ENCODE results near the gene DDX28. TPM values are rescaled to one million over a fixed set of nuclear protein-coding genes. Genes with fewer than 3 reads are reported as not detected.
A peak's percentile ranks its signal among the peaks of the same experiment; 100 is the strongest.

DDX28 gene, protein sequence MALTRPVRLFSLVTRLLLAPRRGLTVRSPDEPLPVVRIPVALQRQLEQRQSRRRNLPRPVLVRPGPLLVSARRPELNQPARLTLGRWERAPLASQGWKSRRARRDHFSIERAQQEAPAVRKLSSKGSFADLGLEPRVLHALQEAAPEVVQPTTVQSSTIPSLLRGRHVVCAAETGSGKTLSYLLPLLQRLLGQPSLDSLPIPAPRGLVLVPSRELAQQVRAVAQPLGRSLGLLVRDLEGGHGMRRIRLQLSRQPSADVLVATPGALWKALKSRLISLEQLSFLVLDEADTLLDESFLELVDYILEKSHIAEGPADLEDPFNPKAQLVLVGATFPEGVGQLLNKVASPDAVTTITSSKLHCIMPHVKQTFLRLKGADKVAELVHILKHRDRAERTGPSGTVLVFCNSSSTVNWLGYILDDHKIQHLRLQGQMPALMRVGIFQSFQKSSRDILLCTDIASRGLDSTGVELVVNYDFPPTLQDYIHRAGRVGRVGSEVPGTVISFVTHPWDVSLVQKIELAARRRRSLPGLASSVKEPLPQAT
- 7.7 TPM for total RNA-seq
- long read RNA-seq, transcript DDX28-201 (1 exons, 2,169 nt): major isoform, 22 of 22 reads
- long read RNA-seq, partial matches to known transcripts: 0 of 22 reads
- long read RNA-seq, other reads (novel, unspliced or antisense): 0 of 22 reads

DNA sequence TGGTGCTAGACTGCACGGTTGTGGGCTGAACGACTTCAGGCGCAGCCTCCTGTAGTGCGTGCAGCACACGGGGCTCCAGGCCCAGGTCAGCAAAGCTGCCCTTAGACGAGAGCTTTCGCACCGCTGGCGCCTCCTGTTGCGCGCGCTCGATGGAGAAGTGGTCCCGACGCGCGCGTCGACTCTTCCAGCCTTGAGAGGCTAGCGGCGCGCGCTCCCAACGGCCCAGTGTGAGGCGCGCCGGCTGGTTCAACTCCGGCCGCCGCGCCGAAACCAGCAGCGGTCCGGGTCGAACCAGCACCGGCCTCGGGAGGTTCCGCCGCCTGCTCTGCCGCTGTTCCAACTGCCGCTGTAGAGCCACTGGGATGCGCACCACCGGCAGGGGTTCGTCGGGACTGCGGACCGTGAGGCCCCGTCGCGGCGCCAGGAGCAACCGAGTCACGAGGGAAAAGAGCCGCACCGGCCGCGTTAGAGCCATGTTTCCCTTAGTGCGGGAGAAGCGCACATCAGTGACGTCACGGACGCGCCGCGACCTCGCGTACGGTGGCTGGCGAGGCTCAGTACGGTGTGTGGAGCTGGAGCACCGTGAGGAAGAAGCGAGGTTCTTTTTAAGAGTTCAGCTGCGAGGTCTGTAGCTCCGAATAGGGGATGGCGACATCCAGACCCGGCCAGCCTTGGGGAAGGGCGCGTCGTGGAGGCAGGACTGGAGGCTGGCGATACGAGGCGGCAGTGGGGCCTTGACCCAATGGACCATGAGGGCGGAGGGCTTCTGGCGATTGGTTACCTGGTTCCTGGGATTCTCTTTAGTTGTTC lies at the start of gene DDX28, which contains the start of gene DUS2:
TSS of gene DDX28 (minus strand) at position 505 of the 810 bp plus-strand sequence. CDS start at position 475, 30 bp downstream.
TSS of gene DUS2 (plus strand) at position 557 of the 810 bp plus-strand sequence. CDS start 14,740 bp downstream, outside the sequence.
- ATAC-seq (peak; percentile 98), DNase-seq (peak; percentile 96)
- intact Hi-C loops (cut with micrococcal nuclease): no loop called here

DNA sequence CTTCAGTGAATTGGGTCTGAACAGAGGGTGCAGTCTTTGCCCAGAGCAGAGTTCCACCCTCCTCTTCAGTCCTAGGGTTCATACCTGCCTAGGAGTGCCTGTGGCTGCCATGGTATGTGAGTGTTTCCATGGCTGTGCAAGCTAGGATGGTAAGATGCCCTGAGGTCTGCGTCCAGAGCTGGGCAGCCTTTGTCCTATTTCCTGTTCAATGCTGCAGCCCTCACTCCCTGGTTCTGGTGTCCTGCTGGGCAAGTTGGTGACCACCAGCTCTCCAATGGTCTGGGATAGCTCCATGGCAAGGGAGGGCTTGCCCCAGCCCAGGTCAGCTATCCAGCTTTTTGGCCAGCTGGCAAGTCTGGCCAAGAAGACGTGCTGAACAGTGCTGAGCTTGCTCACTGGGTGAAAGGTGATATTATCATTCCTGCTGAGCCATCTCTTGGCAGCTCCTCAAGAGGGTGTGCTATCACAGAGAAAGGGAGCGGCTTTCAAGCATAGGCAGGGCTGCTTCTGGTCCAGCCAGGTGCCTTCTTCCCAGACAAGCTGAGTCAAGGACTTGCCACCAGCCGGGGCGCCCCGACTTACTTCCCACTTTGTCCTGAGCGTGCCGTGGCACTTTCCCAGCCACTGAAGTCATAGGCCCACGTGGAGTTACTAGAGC lies 49.1 kb upstream of the DDX28 start:
- intact Hi-C loops (cut with micrococcal nuclease): no loop called here
- DNase-seq: no peak
- ATAC-seq: peak; percentile 23

DNA sequence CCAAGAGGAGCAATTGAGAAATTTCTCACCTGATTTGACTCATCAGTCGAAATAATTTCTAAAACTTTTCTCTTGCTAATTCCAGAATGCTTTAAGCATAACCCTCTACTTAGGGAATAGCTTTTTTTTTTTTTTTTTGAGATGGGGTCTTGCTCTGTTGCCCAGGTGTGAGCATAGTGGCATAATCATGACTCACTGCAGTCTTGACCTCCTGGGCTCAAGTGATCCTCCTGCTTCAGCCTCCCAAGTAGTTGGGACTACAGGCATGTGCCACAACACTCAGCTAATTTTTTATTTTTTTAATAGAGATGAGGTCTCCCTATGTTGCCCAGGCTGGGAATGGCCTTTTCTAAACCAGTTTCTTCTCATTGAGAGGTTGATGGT lies 48.5 kb upstream of the DDX28 start:
- intact Hi-C loops (cut with micrococcal nuclease): no loop called here
- ATAC-seq: no peak
- DNase-seq: no peak

DNA sequence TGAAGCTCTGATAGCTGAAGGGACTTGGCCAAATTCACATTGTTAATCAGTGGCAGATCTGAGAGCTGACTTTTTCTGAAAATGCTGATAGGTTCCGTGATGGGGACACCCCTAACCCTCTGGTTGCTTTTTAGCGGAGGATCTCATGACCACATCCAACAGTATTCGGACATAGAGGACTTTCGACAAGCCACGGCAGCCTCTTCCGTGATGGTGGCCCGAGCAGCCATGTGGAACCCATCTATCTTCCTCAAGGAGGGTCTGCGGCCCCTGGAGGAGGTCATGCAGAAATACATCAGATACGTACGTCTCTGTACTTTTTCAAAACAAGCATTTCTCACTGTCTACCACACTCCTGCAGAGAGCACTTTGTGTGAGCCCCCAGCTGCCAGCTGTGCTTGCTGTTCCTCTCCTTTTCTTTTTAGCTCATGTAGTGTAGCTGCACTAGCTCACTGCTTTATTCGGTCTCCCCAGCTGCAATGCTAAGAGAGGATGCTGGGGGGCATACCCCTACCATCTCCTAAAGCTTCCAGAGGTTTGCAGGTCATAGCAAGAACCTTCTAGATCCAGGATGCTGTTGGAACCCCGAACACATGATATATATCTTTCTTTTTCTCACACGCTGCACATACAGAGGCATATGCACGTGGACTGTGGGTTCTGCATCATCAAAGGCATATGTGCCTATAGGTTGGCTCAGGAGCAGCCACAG lies 47.9 kb upstream of the DDX28 start:
- no peak for ATAC-seq
- intact Hi-C loops (cut with micrococcal nuclease): no loop called here
- DNase-seq: no peak

DNA sequence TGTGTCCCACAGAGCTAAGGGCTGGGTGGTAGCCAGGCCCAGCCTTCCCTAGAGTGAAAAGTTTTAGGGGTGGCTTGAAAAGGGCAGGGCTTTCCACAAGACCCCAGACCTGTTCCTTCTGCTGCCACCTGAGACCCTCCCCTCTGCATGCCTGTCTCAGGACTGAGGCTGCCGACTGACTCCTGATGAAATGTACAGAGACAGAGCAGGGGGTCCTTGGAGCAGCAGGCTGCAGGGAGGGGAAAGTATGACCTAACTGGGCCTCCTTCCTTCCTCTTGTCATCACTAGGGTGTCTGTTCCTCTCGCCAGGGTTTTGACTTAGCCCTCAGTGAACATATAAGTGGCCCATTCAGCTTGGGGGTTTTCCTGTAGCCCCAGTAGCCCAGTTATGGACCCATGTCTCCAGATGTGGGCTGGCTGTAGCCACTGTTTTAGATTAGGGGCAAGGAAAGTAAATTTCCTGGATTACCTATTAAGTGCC lies 47.3 kb upstream of the DDX28 start:
- intact Hi-C loops (cut with micrococcal nuclease): no loop called here
- ATAC-seq (no peak), DNase-seq (no peak)

DNA sequence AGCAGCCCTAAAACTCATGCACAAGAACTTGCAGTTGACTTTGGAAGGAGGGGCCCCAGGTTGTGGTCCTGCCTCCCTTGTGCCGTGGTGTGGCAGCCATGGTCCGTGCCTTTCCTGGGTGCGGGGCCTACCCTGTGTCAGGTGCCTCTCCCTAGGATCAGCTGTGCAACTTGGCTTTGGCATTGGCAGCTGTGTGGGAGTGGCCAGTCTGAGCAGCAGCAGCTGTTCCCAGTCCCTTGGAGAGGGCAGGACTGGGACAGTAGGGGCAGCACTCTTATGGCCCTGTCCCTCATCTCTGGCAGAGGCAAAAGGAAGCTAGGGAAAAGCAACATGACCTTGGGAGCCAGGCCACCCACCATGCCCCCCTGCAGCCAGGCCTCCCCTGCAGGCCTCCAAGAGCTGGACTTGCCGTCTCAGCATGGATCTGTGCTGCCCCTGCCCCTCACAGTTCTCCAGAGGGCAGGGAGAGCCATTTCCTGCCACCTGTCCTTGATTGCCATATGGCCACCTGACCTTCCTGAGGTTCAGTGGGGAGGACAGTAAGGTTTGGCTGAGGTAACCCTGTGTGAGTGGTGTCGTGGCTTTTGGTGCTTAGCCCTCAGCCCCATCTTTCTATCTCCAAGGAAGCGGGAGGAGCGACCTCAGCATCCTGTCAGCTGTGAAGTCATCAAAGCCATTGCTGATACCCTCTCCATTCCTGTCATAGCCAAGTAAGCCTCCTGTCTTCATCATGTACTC lies 46.6 kb upstream of the DDX28 start:
- ATAC-seq (peak; percentile 83), DNase-seq (peak; percentile 66)
- intact Hi-C loops (cut with micrococcal nuclease): no loop called here

DNA sequence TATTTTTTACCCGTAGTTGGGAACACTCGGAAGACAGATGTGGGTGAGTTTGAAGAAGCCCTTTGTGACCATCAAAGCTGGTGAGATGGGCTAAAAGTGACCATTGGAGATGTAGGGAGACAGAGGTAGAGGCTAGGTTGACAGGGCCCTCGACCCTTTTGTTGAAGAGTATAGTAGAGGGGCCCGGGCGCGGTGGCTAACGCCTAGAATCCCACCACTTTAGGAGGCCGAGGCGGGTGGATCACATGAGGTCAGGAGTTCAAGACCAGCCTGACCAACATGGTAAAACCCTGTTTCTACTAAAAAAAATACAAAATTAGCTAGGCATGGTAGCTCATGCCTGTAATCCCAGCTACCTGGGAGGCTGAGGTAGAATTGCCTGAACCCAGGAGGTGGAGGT lies 45.9 kb upstream of the DDX28 start:
- intact Hi-C loops (cut with micrococcal nuclease): no loop called here
- no peak for ATAC-seq
- DNase-seq: no peak

DNA sequence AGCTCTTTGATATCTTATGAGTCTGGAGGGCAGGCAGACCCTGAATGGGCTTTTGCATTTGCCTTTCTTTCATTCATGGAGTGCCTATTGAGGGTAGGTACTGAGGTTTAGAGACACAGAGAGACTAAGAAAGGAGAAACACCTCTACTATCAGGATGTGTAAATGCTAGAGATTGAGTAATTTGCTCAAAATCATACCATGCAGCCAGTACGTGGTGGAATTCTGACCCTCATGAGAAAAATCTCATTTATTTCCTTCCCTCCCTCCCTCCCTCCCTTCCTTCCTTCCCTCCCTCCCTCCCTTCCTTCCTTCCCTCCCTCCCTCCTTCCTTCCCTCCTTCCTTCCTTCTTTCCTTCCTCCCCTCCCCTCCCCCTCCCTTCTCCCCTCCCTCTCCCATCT lies 43.7 kb upstream of the DDX28 start:
- DNase-seq (no peak), ATAC-seq (no peak)
- intact Hi-C loops (cut with micrococcal nuclease): no loop called here

DNA sequence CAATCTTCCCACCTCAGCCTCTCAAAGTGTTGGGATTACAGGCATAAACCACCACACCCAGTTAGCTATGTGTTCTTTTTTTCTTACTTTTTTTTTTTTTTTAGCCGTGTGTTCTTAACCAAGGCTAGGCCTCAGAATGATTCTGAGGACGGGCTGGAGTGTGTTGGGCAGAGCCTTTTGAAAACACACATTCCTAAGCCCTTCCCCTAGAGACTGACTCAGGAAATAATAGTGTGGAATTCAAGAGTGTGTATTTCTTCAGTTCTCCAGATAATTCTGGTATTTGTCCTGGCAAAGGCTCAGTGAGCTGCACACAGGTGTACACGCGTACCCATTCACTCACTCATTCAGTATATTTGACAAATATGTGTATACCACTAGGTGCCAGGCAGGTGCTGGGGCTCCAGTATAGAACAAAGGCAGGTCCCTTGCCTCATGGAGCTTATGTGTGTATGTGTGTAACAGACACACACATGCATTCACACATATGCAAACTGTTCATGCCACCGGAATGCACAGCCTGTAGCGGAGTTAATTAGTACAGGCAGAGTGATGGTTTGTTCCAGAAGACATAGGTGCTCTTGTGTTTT lies 42.8 kb upstream of the DDX28 start:
- intact Hi-C loops (cut with micrococcal nuclease): no loop called here
- ATAC-seq (peak; percentile 25), DNase-seq (no peak)

DNA sequence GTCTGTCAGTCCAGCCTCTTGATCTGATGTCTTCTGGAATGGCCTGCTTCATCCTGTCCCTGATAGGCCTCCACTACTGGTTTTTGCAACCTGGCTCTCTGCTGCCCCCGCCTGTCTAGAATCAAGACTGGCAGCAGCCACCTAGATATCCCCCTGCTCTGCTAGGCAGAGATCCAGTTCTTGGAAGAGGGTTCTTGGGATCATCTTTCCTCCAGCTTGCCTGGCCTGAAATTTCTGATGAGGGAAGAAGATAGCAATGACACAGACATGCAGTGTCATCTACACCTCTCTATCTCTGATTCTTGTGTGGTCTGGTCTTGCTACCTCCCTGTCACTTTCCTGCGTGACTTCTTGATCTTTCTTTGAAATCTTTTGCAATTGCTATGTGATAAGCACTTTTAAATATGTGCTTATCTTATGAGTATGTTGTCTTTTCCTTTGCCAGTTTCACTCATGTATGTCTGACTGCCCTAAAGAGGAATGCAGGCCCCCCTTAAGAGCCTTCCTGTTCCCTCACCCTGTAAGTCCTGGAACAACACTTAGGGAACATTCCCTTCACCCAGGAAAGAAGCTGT lies 41.8 kb upstream of the DDX28 start:
- ATAC-seq (peak; percentile 75), DNase-seq (peak; percentile 76)
- intact Hi-C loops (cut with micrococcal nuclease): no loop called here

DNA sequence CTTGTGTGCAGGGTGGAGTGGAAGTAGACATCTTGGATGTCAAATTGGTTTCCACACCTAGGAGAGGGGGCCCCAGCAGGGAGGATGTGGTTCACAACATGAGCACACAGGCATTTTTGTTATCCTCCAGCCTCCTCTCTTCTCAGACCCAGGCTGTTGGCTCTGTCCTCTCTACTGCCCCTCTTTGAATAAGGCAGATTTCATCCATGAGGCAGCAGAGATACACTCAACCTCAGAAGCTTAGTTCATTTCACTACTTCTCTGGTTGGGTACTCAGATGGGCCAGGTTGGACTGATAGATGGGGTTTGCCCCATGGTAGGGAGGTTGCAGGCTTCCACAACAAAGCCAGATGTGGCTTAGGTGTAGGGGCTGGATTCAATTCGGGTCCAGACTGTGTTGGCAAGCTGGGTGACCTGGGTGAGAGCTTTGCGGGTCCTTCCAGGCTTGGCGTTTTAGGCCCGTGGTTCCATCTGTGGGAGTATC lies 39.9 kb upstream of the DDX28 start:
- DNase-seq (no peak), ATAC-seq (no peak)
- intact Hi-C loops (cut with micrococcal nuclease): no loop called here

DNA sequence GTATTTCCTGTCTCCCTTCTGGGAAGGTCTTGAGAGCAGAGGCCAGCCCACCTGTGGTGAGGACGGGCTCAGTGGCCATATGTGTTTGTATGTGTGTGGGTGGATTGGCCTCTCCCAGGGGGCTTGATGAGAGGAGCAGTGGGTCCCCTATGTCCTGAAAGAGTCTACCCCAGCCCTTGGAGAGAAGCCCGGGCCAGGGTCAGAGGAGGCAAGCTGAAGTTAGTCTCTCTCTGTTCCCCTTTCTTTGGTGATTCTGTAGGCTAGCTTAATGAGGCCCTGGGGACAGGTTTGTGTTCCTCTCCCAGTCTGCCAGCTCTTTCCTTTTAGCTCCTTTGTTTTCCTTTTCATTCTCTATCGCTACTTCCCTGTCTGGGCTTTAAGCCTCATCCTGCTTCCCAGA lies 38.4 kb upstream of the DDX28 start:
- DNase-seq (no peak), ATAC-seq (no peak)
- intact Hi-C loops (cut with micrococcal nuclease): no loop called here

DNA sequence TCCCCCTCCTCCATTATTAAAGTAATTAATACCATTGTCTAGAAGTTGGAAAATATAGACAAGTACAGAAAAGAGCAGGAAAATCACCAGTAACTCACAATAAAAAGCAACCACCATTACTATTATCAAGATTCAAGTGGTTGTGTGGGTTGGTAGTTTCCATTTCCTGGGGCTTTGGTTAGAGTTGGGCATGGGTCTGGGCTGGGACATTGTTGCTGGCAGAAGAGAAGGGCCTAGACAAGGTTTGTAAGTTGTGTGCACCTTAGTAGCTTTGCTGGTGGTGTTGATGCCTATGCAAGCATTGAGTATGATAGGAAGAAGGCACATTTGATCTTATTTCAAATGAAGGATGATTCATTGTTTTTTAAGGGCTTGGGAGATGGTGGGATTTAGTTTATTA lies 36.8 kb upstream of the DDX28 start:
- intact Hi-C loops (cut with micrococcal nuclease): no loop called here
- ATAC-seq (no peak), DNase-seq (no peak)

DNA sequence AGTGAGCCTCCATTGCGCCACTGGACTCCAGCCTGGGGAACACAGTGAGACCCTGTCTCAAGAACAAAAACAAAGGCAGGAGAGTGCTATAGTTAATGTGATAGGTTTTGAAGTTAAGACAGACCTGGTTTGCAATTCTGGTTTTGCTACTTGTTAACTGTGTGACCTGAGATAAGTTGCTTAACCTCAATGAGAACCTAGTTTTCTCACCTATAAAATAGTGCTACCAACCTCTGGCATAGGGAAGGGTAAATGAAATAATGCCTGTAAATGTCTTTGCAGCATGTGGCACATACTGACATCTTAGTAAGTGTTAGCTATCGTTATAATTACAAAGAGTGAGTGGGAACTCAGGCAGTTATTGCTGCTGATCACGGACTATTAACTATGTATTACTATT lies 32.4 kb upstream of the DDX28 start:
- DNase-seq (no peak), ATAC-seq (no peak)
- intact Hi-C loops (cut with micrococcal nuclease): no loop called here

DNA sequence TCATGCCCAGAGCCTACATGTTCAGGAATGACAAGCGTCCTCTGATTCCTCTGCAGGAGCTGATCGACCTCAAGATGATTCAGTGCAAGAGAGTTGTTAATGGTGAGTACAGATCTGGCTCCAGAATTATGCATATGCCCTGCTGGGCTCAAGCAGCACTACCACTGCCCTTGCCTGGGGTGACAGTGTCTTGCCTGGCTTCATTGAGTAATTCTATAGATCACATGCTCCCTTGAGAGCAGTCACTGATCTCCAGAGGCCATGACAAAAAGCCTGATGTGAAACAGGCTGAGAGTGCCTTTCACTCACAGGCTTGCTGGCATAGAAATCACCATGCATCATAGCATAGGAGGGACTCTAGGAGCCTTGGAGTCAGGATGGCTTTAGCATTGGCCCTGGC lies 26.4 kb upstream of the DDX28 start:
- ATAC-seq: no peak
- intact Hi-C loops (cut with micrococcal nuclease): no loop called here
- DNase-seq: no peak

DNA sequence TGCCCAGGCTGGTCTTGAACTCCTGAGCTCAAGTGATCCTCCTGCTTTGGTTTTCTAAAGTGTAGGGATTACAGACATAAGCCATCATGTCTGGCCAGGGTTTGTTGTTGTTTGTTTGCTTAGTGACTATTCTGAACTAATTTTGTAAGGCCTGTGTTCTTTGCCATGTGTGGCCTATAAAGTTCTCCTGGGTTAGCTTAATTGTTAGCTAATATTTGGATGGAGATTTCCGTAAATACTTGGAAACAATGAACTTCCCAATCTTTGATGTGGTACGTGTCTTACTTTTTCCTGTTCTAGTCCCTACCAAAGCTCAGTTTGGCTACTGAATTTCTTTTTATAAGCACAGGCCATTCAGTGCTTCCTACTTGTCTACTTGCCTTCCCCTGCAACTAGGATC lies 25.0 kb upstream of the DDX28 start:
- no peak for ATAC-seq
- intact Hi-C loops (cut with micrococcal nuclease): no loop called here
- DNase-seq: no peak

DNA sequence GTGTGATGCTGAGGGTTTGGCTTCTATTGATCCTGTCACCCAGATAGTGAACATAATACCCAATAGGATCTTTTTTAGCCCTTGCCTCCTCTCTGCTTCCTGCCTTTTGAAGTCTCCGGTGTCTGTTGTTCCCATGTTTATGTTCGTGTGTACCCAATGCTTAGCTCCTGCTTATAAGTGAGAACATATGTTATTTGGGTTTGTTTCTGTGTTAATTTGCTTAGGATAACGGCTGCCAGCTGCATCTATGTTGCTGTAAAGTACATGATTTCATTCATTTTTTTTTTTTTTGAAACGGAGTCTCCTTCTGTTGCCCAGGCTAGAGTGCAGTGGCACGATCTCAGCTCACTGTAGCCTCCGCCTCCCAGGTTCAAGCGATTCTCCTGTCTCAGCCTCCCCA lies 23.1 kb upstream of the DDX28 start:
- intact Hi-C loops (cut with micrococcal nuclease): no loop called here
- DNase-seq (no peak), ATAC-seq (no peak)

Measured in left ventricle myocardium superior (tissue), 1 donor.